Measurements from ENCODE around the gene LRPAP1.

GRCh38 chr4:3518941-3519340 lies 13.3 kb downstream of the LRPAP1 start:
- TF ChIP-seq GATA3 (IDR thresholded peaks at IDR 0.05; ENCODE audit: low read depth, low read length) (no peak), GATA2 (IDR thresholded peaks at IDR 0.05; ENCODE audit: low read depth, low read length) (no peak)

Measured in SH-SY5Y (cell line).